OCI-LY3 (cell line): Measurements from ENCODE around the gene RFTN1.

Experiments used
- H2AFZ ChIP-seq: fragments of 200-600, 300-600 bp; shearing (Covaris generic); 2 replicates; pipeline ENCODE4 v1.6.0; 2014; ENCODE audit warnings: antibody characterized with exemption, low read depth, low read length
- H3K27ac ChIP-seq: fragments of 200-600, 300-600 bp; sonication (generic); 2 replicates; pipeline ENCODE4 v1.5.1; 2014; ENCODE audit warnings: mild to moderate bottlenecking, low read length, moderate library complexity, mixed read lengths
- H3K27me3 ChIP-seq: fragments of 200-600, 300-600 bp; sonication (generic); 2 replicates; pipeline ENCODE4 v1.6.1; 2014; ENCODE audit warnings: low read depth, low read length, mixed read lengths
- H3K36me3 ChIP-seq: fragments of 200-600, 300-600 bp; sonication (generic); replicated peaks from 2 replicates; pipeline ENCODE3; 2014; ENCODE audit warnings: low read depth, low read length, mixed read lengths
- H3K4me1 ChIP-seq: fragments of 300-600, 200-600 bp; sonication (generic); 2 replicates; pipeline ENCODE4 v1.6.1; 2014; ENCODE audit warnings: low read length, mixed read lengths
- H3K4me2 ChIP-seq: fragments of 200-600, 300-600 bp; sonication (generic); 2 replicates; pipeline ENCODE4 v1.6.1; 2014; ENCODE audit warnings: low read length, mixed read lengths
- H3K4me3 ChIP-seq: fragments of 300-600, 200-600 bp; sonication (generic); 2 replicates; pipeline ENCODE4 v1.5.1; 2014; ENCODE audit warnings: antibody characterized with exemption, mild to moderate bottlenecking, low read length, moderate library complexity
- H3K79me2 ChIP-seq: fragments of 300-600, 200-600 bp; shearing (Covaris generic); 2 replicates; pipeline ENCODE4 v1.6.1; 2014; ENCODE audit warnings: mild to moderate bottlenecking, low read length, mixed read lengths
- H3K9ac ChIP-seq: fragments of 300-600, 200-600 bp; shearing (Covaris generic); 2 replicates; pipeline ENCODE4 v1.6.0; 2014; ENCODE audit warnings: mild to moderate bottlenecking, low read length, moderate library complexity
- H3K9me3 ChIP-seq: fragments of 200-600, 300-600 bp; shearing (Covaris generic); 2 replicates; pipeline ENCODE4 v1.6.1; 2014; ENCODE audit warnings: low read length, mixed read lengths; ENCODE audit not compliant: insufficient read depth
- H4K20me1 ChIP-seq: fragments of 200-600, 300-600 bp; sonication (generic); 2 replicates; pipeline ENCODE4 v1.6.1; 2016; ENCODE audit warnings: low read length, mixed read lengths; ENCODE audit not compliant: insufficient read depth
- EZH2phosphoT487 ChIP-seq: fragments of 200-600 bp; shearing (Covaris generic); IDR thresholded peaks from 2 replicates; pipeline ENCODE4 v1.6.1; 2018; ENCODE audit warnings: antibody characterized with exemption, mixed run types, low read depth
- TF ChIP-seq, protein P1 (sequence below): fragments of 200-600, 300-600 bp; sonication (generic); IDR thresholded peaks from 2 replicates; pipeline ENCODE4 v1.5.1; 2014; ENCODE audit warnings: antibody characterized with exemption, low read length, low read depth

RFTN1 gene

GRCh38 chr3:16392065-16392464 is 121.4 kb downstream of the RFTN1 start:
- peaks cover 86% of the 10 kb centered on the region for H3K79me2 ChIP-seq

GRCh38 chr3:16390581-16390980 is 122.9 kb downstream of the RFTN1 start:
- H3K9me3 ChIP-seq, result no peaks in the 10 kb centered on the region
- H3K79me2 ChIP-seq, result peaks cover 94% of the 10 kb centered on the region
- no peak overlapping the region for H3K27ac ChIP-seq
- TF ChIP-seq, protein P1, sequence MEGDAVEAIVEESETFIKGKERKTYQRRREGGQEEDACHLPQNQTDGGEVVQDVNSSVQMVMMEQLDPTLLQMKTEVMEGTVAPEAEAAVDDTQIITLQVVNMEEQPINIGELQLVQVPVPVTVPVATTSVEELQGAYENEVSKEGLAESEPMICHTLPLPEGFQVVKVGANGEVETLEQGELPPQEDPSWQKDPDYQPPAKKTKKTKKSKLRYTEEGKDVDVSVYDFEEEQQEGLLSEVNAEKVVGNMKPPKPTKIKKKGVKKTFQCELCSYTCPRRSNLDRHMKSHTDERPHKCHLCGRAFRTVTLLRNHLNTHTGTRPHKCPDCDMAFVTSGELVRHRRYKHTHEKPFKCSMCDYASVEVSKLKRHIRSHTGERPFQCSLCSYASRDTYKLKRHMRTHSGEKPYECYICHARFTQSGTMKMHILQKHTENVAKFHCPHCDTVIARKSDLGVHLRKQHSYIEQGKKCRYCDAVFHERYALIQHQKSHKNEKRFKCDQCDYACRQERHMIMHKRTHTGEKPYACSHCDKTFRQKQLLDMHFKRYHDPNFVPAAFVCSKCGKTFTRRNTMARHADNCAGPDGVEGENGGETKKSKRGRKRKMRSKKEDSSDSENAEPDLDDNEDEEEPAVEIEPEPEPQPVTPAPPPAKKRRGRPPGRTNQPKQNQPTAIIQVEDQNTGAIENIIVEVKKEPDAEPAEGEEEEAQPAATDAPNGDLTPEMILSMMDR, result no peak
- no peak for TF ChIP-seq EZH2phosphoT487
- H3K27me3 ChIP-seq, result no peaks in the 10 kb centered on the region
- no peak overlapping the region for H2AFZ ChIP-seq
- H4K20me1 ChIP-seq, result peaks cover 90% of the 10 kb centered on the region
- peaks cover 60% of the 10 kb centered on the region for H3K36me3 ChIP-seq
- H3K9ac ChIP-seq, result no peak overlapping the region
- no peak overlapping the region for H3K4me2 ChIP-seq
- H3K4me3 ChIP-seq, result no peak overlapping the region
- no peaks in the 10 kb centered on the region for H3K4me1 ChIP-seq

More at GRCh38 chr3:16392065-16392464, 121.4 kb downstream of the RFTN1 start:
- Histone ChIP-seq H3K4me2 (no peak overlapping the region), H3K27me3 (no peaks in the 10 kb centered on the region), H3K4me3 (no peak overlapping the region), H3K27ac (no peak overlapping the region), H4K20me1 (peaks cover 82% of the 10 kb centered on the region), H3K9me3 (no peaks in the 10 kb centered on the region), H3K36me3 (peaks cover 54% of the 10 kb centered on the region), H3K9ac (no peak overlapping the region), H3K4me1 (no peaks in the 10 kb centered on the region), H2AFZ (no peak overlapping the region)
- TF ChIP-seq EZH2phosphoT487, result no peak
- TF ChIP-seq, protein P1, result no peak

- Histone ChIP-seq H3K9ac (no peak overlapping the region), H3K27ac (no peak overlapping the region), H4K20me1 (peaks cover 90% of the 10 kb centered on the region), H3K36me3 (peaks cover 60% of the 10 kb centered on the region), H2AFZ (no peak overlapping the region), H3K4me3 (no peak overlapping the region), H3K4me1 (no peaks in the 10 kb centered on the region), H3K79me2 (peaks cover 95% of the 10 kb centered on the region), H3K27me3 (no peaks in the 10 kb centered on the region), H3K9me3 (no peaks in the 10 kb centered on the region), H3K4me2 (no peak overlapping the region)
- TF ChIP-seq, protein P1, result no peak
- no peak for TF ChIP-seq EZH2phosphoT487
Measured at GRCh38 chr3:16388850-16389441, 124.6 kb downstream of the RFTN1 start.

DNA sequence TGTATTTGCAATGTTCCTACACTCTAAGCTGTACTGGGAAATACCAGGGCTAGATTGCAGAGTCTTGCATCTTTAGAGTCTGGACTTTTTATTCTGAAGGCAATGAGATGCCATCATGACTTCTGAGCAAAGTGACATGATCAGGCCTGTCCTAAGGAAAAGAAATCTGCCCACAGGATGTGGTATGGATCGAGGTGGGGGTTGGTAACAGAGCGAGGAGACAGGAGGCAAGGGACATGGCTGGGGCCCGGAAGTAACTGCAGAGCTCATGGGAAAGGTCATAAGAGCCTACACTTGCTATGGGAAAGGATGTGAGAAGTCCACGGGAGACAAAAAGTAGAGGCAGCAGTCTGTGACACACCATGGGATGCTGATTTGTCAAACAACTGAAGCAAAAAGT is 126.9 kb downstream of the RFTN1 start:
- Histone ChIP-seq H3K9me3 (no peaks in the 10 kb centered on the region), H2AFZ (no peak overlapping the region), H3K36me3 (peaks cover 55% of the 10 kb centered on the region), H3K79me2 (peaks cover 98% of the 10 kb centered on the region), H3K27ac (no peak overlapping the region), H3K4me3 (no peak overlapping the region), H3K4me2 (no peak overlapping the region), H3K4me1 (peaks cover 5% of the 10 kb centered on the region), H3K9ac (no peak overlapping the region), H3K27me3 (no peaks in the 10 kb centered on the region), H4K20me1 (peaks cover 93% of the 10 kb centered on the region)
- TF ChIP-seq, protein P1, result no peak
- no peak for TF ChIP-seq EZH2phosphoT487
